LNCAP (cell line): ENCODE data around the gene FRMD4A.

Source experiments
- CTCF ChIP-seq: fragments of 450-650 bp; IDR thresholded peaks from 2 replicates; pipeline ENCODE4 v1.5.1; 2017; ENCODE audit warnings: mild to moderate bottlenecking

The FRMD4A gene

DNA sequence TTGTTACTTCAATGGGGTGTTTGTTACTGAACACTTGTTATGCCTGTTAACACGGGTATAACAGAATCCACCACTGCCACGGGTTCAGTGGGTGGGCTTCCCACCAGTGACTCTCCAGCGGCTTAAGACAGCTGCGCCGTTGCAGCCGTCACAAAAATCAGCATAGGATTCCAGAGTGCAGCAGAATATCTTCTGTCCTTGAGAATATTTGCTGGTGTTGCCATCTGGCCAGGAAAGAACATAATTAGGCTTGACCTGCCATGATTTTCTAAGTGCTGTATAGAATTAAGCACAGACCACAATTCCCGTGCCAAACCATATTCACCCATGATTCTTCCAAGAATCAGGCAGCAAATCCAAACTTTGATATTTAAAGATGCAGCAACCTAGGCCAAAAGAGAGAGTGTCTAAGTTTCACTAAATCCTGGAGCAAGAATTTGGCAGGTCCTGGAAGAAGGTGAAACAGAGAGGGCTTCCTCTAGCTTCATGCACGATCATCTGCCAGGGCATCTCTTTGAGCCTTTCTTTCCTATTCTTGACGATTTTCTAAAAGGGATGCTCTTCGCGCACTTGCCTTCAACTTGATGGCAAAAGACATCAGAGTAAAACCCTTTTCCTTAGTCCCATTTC lies 95.0 kb downstream of the FRMD4A start:
- no peak for TF ChIP-seq CTCF

DNA sequence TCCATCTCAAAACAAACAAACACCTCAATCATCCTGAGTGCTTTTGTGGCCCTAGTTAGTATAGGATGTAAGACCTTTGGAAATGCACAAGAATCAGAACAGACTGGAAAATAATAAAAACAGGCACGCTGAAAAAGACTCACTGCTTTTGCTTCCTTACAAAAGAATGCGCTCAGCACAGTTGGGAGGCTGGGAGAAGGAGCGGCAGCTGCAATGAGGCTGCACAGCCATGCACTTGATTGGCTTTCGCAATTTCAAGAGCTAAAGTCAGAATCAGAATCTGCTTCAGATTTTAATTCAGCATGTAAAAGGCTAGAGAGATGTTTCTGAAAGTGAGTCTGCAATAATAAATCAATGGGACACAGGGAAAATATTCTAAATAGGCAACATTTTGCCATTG lies 97.2 kb downstream of the FRMD4A start:
- no peak for TF ChIP-seq CTCF

- TF ChIP-seq CTCF, result no peak
Measured at GRCh38 chr10:14225379-14225778, 105.3 kb downstream of the FRMD4A start.

GRCh38 chr10:14220026-14220425 lies 110.7 kb downstream of the FRMD4A start:
- no peak for TF ChIP-seq CTCF

- TF ChIP-seq CTCF, result no peak
Measured at GRCh38 chr10:14219411-14219810, 111.3 kb downstream of the FRMD4A start.

- TF ChIP-seq CTCF, result no peak
Measured at GRCh38 chr10:14215641-14216040, 115.1 kb downstream of the FRMD4A start.

DNA sequence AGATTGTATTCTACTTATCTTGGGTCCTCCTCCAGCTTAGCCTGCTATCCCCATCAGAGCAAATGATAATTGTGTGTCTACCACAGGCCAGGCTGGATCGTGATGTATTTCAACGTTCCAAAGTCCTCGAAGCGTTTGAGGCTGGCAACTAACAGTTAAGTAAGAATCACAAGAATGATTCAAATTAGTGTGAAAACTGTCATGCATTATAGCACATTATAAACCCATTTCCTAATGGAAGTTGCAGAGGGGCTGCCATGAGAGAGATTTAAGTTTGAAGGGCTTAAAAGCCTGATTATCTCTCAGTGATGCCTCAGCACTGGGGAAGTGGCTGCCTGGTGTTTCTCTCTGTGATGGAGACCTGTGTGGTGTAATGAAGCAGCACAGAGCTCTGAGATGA lies 119.1 kb downstream of the FRMD4A start:
- no peak for TF ChIP-seq CTCF

GRCh38 chr10:14208231-14208630 lies 122.5 kb downstream of the FRMD4A start:
- no peak for TF ChIP-seq CTCF
